Dedifferentiated amniotic fluid mesenchymal stem cell (primary cell): ENCODE data around the gene ZNF638.
"Not testable (repeated sequence)": the region's sequence is repeated elsewhere in the genome, so short reads cannot be mapped to it uniquely, and the experiment has no call there.

Source experiments
- DNase-seq: peaks from one replicate; pipeline ENCODE4 v3.0.0-alpha.2; 2016; ENCODE audit errors: extremely low spot score

ZNF638 gene

DNA sequence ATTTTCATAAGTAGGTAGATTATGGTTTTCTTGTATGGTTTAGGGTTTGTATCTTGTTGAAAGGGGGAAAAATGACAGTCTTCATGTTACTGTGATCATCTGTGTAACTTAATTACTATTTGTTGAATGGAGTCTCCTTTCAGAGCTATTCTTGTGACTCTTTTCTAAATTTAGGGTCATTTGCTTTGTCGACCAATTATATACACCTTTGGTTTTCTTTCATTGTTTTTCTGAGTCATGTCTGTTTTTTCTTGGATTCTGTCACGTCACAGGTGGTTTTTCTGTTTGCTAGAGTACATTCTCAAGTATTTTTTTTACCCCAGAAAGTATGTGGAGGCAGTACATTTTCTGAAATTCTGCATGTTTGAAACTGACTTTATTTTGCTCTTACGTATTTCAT is 78.0 kb downstream of the ZNF638 start:
- no peak for DNase-seq

DNA sequence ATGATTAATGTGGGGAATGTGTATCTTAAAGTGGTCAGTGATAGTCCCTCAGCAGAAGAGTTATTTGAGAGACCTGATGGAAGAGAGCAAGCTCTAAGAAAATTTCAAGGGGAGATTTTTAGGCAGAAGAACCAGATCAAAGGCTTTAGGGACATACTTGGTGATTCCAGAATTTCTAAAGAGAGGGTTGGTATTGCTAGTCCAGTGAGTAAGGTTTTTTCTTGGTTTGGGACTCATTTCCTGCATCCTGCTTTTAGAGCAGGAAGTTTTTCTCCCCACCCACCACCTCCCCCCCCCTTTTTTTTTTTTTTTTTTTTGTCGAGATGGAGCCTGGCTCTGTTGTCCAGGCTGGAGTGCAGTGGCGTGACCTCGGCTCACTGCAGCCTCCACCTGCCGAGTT is 79.1 kb downstream of the ZNF638 start:
- DNase-seq, result no peak

DNA sequence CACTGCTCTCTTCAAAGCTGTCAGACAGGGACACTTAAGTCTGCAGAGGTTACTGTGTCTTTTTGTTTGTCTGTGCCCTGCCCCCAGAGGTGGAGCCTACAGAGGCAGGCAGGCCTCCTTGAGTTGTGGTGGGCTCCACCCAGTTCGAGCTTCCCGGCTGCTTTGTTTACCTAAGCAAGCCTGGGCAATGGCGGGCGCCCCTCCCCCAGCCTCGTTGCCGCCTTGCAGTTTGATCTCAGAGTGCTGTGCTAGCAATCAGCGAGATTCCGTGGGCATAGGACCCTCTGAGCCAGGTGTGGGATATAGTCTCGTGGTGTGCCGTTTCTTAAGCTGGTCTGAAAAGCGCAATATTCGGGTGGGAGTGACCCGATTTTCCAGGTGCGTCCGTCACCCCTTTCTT is 85.3 kb downstream of the ZNF638 start:
- not testable (repeated sequence) for DNase-seq

DNA sequence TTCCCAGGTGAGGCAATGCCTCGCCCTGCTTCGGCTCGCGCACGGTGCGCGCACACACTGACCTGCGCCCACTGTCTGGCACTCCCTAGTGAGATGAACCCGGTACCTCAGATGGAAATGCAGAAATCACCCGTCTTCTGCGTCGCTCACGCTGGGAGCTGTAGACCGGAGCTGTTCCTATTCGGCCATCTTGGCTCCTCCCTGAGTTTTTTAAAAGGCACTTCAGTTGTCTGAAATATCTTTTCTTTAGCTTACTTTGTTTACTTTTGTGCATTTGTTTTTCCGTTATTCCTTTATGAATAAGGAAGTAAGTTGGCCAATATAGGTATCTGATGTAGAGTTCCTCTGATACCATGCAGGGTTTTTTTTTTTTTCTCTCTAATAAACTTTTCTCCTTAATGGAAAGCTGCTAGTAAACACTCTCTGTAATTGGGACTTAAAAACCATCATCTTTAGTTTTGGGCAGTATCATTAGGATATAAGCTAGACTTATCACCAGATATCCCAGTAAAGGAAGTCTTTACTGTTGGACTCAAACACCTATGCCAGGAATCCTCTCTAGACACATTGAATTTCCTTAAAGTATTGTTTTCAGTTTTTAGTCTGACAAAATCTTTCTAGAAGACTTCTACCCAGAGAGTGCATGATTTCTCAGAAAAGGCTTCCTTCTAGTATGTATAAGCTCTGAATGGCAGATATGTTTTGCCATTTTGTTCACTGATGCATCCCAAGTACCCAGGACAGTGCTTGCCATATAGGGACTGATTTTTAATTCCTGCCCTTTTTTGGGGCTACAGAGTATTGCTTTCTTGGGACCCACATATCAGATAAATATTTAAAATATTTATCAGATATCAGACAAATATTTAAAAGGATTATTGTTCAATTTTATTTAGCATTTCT is 86.0 kb downstream of the ZNF638 start:
- no peak for DNase-seq

DNA sequence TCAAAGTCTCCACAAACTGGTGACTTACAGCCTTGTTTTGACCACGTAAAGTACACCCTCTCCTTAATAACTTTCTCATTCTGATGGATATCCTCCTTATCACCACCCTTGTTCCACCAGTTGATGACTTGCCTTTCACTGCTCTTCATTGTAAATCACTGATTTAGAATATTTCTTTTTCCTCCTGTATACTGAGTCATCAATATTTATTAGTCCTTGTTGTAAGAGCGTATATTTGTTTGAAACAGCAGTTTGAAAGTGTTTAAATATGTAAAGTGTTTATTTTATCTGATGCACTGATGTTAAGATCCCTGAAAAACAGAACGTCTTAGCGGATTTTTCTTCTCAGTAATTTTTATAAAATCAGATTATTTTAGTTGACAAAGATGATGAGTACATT is 87.6 kb downstream of the ZNF638 start:
- no peak for DNase-seq

DNA sequence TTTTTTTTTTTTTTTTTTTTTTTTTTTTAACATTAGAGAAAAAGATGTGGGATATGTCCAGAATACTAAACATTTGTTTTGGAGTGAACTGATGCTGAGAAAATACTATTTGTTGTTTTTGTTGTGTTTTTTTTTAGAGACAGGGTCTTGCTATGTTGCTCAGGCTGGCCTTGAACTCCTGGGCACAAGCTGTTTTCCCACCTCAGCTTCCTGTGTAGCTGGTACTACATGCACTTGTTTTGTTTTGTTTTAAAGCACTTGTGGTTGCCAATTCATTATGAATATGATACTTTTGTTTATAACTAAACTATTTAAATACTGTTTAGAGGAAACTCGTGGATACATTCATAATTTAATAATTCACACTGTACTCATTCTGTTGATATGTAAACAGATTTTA is 88.4 kb downstream of the ZNF638 start:
- DNase-seq, result no peak

DNA sequence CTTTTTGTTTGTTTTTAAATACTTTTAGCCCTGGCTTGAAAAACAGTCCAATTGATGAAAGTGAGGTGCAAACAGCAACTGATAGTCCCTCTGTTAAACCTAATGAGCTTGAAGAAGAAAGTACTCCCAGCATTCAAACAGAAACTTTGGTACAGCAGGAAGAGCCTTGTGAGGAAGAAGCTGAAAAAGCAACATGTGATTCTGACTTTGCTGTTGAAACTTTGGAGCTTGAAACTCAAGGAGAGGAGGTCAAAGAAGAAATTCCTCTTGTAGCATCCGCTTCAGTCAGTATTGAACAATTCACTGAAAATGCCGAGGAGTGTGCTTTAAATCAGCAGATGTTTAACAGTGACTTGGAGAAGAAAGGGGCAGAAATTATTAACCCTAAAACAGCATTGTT is 91.2 kb downstream of the ZNF638 start:
- DNase-seq, result no peak

DNA sequence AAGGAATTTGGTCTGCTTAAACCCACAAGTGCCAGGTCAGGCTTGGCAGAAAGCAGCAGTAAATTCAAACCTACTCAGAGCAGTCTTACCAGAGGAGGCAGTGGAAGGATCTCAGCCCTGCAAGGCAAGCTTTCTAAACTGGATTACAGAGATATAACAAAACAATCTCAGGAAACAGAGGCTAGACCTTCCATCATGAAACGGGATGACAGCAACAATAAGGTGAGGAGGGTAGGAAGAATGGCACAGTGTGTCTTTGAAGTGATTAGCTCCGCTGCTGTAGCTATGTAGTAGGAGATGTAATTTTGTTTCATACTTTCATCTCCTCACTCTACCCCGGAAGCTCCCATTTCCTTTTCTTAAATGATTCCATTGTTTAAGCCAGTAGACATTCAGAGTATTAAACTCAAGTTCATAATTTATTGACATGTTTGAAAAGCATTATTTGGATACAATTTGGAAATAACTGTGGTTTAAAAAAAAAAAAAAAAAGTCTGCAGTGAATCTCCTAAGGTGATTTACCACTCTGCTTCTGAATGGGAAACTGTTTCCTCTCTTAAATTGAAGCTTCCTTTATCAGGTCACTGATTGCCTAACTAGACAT is 92.3 kb downstream of the ZNF638 start:
- DNase-seq, result no peak

DNA sequence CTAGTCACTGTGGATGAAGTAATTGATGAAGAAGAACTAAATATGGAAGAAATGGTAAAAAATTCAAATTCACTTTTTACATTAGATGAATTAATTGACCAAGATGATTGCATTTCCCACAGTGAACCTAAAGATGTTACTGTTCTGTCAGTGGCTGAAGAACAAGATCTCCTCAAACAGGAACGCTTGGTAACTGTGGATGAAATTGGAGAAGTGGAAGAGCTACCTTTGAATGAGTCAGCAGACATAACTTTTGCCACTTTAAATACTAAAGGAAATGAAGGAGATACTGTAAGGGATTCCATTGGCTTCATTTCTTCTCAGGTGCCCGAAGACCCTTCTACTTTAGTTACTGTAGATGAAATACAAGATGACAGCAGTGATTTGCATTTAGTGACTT is 95.1 kb downstream of the ZNF638 start:
- no peak for DNase-seq

DNA sequence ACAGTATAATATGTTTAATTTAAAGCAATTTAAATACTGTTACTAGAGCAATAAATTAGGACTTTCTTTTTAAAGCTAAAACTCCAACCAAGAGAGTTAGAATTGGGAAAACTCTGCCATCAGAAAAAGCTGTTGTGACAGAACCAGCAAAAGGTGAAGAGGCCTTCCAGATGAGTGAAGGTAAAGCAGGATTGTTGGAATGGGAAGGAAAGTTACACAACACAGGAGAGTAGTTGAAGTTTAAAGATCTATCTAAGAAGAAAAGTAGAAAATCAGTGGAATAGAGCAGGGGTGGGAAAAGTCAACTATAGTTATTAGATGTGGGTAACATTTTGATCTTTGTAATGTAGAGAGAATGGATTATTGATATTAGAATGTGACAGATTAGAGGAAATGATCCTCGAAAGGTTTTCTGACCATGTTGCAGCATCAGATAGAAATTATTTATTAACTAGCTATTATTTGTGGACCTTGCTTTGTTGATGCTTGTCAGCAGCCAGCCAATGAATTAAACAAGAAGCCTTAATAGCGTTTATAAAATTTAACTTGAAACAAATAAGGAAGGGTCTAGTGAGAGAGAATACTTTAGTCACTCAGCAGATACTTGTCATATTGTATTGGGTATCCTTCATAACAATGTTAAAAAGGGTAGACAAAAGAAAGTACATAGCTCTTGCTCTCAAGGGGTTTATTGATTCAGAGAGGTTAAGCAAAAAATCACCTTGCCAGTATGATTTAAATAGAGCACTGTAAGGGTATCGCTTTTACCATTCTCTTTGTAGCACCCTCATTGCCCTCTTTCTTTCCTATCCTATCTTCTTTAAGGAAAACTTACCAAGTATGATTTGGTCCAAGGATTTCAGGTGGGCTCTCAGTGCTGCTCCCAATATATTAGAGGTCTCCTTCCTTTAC is 97.1 kb downstream of the ZNF638 start:
- DNase-seq, result no peak

DNA sequence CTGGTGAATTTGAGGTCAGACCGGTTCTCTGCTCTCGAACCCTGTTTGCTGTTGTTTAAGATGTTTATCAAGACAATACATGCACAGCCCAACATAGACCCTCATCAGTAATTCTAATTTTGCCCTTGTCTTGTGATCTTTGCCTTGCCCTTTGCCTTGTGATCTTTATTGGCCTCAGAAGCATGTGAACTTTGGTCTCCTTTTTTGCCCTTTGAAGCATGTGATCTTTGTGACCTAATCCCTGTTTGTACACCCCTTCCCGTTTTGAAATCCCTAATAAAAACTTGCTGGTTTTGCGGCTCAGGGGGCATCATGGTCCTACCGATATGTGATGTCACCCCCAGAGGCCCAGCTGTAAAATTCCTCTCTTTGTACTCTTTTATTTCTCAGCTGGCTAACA is 113.6 kb downstream of the ZNF638 start:
- DNase-seq, result not testable (repeated sequence)

DNA sequence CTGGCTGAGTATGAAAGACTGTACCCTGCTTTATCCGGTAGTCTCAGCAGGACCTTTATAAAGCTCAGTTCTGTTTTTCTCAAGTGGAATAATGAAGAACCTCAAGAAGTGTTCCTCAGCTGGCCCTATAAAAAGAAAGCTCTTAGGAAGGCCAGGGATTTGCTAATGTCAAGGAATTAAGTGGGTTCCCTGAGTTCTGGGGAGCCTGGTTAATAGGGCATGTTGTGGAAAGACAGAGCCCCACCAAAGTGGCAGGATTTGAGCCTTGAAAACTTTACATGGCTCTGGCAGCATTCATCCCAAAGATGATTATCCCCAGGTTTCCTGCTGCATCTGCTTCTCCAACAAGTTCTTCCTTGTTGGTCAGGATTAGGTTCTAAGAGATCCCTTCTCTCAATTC is 114.9 kb downstream of the ZNF638 start:
- no peak for DNase-seq

DNA sequence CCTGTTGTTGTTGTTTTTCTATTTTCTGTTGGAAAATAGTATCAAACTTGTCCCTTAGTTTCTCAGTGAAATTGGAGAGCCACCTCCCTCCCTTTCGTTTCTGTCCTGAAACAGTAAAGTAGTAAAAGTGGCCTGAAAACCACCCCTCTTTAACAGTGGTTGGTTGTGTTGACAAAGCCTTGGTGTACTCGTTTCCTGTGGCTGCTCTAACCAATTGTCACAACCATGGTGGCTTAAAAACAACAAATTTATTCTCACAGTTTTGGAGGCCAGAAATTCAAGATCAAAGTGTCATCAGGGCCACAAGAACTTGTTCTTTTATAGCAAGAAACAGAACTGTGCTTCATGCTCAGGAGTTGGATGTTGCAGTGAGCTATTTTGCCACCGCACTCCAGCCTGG is 117.8 kb downstream of the ZNF638 start:
- DNase-seq, result no peak

DNA sequence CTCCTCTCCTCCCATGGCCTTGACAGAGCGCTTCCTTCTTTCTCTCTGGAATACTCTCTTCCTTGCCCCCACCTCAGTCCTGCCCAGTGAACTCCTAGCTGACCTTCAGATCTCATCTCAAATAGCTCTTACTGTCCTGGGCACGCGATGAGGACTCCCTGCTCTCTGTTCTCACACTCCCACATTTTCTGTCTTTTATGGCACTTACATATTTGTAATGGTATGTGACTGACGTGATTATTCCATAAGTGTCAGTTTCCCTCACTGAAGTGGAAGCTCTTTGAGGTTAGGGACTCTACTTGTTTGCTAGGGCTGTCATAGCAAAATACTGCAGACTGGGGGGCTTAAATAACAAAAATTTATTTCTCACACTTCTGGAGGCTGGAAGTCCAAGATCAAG is 120.1 kb downstream of the ZNF638 start:
- DNase-seq, result no peak

DNA sequence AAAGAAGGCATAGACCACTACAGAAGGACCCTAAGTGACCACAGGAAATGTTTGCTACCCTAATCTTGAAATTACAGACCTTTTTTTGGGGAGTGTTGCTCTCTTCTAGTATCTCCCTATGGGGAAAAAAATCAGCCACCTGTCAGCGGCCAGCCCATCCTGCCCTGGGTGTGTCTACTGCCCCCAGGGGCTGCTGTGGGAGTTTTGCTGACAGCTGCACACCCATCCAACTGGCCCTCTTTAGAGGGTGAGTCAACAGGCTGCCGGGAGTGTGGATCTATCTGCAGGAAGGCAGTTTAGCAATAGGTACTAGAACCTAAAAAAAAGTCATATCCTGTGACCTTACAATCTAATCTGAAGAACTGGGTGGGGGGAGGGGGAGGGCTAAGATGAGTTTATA is 121.0 kb downstream of the ZNF638 start:
- no peak for DNase-seq

DNA sequence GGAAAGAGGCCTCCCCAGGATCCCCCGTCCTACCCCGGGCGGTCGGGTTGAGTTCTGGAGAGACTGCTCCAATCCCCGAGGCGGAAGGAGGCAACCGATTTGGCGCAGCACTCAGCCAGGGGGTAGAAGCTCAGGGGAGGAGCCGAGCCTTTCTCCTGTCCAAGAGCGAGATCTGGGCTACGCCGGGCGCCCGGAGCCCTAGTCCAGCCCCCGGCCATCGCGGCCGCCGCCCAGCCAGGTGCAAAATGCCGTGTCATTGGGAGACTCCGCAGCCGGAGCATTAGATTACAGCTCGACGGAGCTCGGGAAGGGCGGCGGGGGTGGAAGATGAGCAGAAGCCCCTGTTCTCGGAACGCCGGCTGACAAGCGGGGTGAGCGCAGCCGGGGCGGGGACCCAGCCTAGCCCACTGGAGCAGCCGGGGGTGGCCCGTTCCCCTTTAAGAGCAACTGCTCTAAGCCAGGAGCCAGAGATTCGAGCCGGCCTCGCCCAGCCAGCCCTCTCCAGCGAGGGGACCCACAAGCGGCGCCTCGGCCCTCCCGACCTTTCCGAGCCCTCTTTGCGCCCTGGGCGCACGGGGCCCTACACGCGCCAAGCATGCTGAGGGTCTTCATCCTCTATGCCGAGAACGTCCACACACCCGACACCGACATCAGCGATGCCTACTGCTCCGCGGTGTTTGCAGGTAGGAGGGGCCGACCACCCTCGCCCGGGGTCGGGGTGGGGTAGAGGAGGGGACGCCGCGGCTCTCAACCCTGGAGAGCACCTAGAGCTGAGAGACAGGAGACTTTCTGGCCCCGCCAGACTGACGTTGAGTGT is 122.0 kb downstream of the ZNF638 start, which contains the start of gene DYSF:
TSS of gene DYSF (plus strand) at position 158 of the 817 bp plus-strand sequence.
- no peak for DNase-seq

DNA sequence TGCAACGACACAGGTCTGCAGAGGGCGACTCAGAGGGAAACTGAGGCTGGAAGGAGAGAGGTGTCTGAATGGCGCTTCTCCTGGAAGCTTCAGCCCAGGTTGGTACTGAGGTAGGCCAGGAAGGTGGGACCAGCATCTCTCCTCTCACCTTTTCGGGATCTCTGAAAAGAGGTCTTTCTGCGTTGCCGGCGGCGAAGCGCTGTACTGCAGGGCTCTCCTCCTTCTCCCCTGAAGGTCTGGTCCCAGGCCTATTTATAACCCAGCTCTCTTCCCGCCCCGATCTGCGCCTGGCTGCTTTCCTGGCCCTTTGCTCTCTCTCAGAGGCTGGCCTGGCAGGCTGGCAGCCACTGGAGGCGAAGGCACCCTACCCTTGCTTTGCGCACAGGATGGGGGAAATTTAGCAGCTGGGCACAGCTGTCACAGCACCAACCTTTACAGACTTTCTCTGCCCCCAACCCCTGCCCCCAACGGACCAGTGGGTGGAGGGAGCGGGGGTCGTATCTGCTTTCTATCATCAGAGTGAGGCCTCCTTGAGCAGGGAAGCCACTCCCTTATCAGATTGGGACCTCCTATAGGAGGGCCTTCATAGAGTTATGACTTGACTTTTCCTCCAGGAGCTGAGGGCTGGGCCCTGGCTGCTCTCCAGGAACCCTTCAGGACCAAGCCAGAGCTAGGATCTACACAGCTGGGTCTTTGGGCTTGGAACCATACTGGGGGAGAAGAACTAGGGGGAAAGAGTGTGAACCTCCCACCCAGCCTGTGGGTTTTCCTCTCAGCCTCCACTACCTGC is 122.8 kb downstream of the ZNF638 start:
- no peak for DNase-seq

DNA sequence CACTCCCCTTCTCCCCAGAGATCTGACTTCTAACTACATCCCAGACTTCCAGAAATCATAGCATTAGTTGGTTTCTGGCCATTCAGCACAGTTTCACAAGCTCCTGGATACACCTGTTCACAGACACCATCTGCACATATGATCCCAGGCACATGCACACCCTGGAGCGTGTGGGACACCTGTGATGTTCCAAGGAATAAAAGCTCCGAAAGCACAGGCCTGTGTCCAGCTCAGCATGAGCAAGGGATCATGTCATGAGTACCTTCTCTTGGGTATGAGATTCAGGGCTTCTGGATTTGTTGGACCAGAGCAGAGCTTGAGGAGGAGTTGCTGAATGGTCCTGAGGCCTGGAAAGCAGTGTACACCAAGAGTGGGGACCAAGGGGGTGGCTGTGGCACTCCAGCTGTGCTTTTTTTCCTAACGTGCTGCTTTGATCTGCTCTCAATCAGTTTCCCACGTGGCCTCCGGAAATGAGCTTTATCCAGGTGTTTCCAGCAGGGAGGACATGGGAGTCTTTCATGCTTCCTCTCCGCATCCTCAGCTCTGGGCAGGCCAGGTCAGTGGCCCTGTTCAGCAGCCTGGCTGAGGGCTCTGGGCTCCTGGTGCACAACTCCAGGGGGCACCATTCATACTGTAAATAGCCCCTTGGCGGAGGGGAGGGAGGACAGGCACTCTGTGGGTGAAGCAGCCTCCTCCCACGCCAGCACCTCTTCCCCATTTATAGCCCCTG is 123.6 kb downstream of the ZNF638 start:
- no peak for DNase-seq

DNA sequence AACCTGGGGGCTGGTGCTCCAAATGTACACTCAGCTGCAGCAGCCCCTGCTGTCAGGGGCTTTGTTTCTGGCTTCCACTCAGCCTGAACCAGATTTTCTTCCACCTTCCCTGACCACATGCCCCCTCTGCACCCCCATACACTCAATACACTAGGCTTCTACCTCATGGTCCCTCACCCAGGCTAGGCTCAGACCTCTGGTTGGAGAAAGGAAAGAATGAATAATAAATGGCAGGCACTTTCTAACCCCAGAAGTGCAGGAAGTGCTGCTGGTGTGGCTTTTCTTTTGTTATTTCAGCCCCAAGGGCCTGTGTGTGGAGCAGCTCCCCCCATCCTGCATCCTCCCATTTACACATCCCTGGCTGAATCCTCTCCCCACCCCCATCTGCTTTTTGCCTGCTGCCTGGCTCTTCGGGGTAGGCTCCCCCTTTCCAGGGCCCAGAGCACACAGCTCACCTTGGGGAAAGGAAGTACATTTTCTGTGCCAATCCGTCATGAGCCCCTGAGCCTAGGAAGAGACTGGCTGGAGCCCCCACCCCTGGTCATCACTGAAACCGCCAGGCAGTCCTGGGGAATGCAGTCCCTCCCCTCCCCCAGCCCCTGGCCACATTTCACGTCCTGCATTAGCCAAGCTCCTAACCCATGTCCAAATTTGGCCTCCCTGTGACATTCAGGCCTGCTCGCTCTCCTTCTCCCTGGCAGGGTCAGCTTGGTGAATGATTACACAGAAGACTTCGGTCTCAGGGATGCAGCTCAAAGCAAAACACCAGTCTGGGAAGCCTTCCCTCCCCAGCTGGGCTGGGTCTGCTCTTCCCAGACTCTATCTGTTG is 124.4 kb downstream of the ZNF638 start:
- DNase-seq, result no peak
